ENCODE measurements around the gene HLX.

Gene HLX

DNA sequence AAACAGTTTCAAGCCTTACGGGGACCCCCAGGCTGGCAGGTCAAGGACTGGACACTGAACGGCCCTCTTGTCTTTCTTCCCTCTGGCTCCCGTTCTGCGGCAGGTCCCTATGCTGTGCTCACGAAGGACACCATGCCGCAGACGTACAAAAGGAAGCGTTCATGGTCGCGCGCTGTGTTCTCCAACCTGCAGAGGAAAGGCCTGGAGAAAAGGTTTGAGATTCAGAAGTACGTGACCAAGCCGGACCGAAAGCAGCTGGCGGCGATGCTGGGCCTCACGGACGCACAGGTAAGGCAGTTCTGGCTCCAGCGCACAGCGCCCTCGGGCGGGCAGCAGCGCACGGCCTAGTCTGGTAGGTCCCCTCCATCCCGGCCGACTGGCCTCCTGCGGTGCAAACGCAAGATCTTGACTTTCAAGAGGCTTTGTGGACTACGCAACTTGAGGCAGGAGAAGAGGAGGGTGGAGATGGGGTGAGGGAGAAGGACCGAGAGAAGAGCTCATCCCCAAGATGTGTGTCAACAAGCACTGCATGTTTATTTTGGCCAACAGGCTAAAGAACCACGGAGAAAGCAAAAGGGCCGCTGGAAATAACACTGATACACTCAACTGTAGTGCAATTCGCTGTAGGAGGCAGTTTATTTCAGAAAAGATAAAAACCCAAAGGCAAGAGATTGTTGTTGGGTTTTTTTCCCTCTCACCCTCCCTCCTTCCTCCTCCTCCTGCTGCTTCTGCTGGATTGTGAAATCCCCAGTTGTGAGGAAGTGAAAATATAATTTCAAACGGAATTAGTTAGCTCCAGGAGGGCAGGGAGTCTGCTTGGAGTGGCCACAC, 3.0 kb downstream of the HLX start:
- no peak for DNase-seq (ENCODE audit: low spot score)

GRCh38 chr1:220884109-220884980, 5.1 kb downstream of the HLX start:
- no peak for DNase-seq (ENCODE audit: low spot score)

GRCh38 chr1:220884981-220885918, 6.0 kb downstream of the HLX start:
- no peak for DNase-seq (ENCODE audit: low spot score)

DNA sequence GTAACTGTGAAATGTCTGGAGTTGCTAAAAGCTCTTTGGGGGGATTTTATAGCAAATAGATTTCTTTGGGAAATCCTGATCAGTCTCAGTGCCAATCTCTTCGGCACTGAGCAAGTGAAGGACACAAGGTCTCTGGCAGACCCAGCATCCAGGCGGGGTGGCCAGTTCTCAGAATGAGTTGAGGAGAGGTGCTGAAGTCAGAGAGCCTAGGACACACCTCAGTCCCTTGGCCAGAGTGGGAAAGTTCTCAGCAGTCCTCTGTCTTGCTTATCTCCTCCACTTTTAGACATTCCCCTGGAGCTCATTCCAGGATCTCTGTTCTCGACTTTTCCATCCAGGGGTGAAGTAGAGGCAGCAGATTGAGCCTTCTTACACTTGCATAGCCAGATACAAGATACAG, 6.7 kb downstream of the HLX start:
- DNase-seq (ENCODE audit: low spot score), result no peak

GRCh38 chr1:220886470-220887201, 7.4 kb downstream of the HLX start:
- no peak for DNase-seq (ENCODE audit: low spot score)

DNA sequence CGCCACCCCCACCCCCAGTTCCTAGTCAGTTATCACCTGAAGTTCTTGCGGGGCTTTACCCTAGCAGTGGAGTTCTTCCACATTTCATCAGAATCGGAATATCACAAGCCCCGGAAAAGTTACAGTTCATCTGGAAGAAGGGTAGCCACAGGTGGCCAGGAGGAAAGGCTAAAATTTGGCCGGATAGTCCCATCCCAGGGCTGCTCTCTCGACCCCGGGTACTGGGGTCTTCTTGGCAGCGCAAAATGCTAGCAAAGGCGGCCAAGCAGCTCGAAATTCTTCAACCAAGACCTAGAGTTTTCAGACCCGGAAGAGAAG, 7.9 kb downstream of the HLX start:
- DNase-seq (ENCODE audit: low spot score), result no peak

DNA sequence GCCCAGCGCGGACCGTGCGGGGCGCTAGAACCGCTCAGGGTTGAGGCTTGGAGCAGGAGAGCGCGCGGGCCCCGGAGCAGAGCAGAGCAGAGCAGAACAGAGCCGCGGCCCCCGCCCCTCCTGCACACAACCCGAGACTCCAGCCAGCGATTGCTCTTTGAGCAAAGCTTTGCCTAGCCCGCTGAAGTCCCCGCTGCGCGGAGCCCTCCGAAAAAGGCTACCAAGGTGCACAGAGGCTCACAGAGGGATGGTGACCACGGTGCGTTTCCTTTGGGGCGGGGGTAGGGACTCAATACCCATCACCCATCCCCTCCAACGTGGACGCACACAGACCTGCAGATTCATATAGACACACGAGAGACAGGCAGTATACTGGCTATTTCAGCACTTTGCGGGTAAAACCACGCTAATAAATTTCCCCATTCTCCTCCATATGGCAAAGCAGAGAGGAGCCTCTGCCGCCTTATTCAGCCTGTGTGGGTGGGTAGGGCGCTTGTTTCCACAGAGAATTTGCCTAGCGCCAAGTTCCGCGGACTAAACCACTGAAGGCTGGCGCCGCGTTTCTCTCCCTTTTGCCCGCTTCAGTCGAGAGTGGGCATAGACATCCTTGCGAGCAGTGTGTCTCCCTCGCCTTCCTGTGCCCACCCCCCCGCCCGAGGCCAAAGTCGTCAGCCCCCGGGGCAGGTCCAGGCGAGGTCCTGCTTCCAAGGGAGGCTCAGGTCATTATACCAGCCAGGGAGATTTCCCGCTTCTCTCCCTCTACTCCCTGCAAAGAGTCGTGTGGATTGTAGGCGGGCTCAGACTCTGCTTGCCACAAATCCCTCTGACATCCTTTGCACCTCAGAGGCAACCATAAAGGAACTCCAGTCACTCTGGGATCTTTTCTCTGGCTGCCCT, 8.5 kb downstream of the HLX start:
- no peak for DNase-seq (ENCODE audit: low spot score)

DNA sequence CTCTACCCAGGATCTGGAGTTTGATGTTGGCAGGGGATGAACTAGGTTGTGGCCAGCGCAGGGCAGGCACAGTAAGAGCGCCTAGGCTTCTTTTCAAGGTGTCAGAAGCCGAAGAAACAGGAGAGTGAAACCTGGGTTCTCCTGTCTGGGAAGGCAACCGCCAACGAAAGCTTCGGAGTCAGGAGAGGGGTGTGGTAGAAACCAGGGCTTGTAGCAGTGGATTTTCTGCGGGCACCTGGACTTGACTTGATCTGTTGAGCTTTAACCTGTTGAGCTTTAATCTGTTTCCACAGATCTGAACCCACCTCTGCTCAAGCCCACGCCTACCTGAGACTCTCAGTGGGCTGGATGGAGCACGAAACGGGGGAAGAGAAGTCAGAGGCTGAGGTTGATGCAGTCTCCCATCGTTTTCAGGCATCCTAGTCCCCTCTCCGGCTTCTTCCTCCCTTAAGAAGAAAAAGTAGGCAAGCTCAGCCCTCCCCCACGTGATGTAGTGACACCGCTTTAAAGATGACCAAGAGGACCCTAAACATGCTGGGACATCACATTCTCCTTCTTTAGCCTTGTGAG, 9.3 kb downstream of the HLX start:
- DNase-seq (ENCODE audit: low spot score), result no peak

- no peak for DNase-seq (ENCODE audit: low spot score)
Observed at GRCh38 chr1:220889333-220889732, 10.1 kb downstream of the HLX start.

DNA sequence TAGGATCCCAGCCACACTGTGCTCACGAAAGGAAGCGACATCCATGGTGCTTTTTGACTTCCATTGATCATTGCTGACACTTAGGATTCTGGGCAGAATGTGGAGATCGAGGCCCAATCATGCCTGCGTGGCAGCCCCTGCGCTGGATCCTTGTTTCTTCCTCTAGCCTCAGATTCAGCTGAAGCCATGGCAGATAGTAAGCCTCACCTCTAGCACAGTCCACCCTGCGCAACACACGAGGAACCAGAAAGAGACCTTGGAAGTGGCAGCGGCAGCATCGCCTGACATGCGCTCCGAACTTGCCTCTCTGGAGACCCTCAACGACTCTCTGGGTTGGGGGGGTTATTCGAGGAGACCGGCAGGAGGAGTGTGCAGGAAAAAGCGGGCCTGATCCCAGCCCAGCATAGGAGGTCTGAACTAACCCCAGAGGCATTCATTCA, 10.6 kb downstream of the HLX start:
- DNase-seq (ENCODE audit: low spot score), result no peak

DNA sequence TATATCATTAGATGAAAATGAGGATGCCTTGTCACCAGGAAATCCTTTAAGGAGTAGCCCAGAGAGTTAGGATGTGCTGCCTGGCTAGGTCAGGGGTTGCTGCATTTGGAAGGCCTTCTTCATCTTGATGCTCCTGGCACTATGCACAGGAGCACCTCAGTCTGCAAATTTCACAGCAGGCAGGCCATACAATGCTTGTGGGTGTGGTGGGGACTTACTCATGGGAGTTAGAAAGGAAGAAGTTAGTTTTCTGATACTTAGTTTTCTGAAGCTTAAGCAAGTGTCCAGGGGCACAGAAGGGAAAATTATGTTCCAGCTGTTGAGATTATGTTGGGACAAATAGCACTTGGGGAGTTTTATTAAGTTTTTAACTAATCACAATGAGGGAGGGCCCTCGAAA, 11.4 kb downstream of the HLX start:
- DNase-seq (ENCODE audit: low spot score), result no peak

- no peak for DNase-seq (ENCODE audit: low spot score)
Observed at GRCh38 chr1:220891224-220892085, 12.2 kb downstream of the HLX start.

DNA sequence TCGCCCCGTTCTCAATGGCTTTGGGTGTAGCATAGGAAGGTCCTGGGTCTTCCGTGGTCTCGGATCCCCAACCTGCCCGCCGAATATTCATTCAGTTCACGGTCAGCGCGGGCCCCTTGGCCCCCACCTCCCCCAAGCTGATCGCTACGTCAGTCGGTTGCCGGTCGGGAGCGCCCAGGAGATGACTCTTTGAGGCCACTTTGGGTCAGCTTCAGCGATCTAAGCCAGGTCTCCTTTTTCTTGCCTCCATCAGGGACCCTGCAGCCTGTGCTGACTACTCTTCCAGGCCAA, 12.8 kb downstream of the HLX start:
- no peak for DNase-seq (ENCODE audit: low spot score)

- DNase-seq (ENCODE audit: low spot score), result no peak
Observed at GRCh38 chr1:220892997-220893700, 13.9 kb downstream of the HLX start.

- no peak for DNase-seq (ENCODE audit: low spot score)
Observed at GRCh38 chr1:220893701-220894024, 14.4 kb downstream of the HLX start.

- no peak for DNase-seq (ENCODE audit: low spot score)
Observed at GRCh38 chr1:220894025-220894923, 15.0 kb downstream of the HLX start.

GRCh38 chr1:220894924-220895256, 15.6 kb downstream of the HLX start:
- no peak for DNase-seq (ENCODE audit: low spot score)

DNA sequence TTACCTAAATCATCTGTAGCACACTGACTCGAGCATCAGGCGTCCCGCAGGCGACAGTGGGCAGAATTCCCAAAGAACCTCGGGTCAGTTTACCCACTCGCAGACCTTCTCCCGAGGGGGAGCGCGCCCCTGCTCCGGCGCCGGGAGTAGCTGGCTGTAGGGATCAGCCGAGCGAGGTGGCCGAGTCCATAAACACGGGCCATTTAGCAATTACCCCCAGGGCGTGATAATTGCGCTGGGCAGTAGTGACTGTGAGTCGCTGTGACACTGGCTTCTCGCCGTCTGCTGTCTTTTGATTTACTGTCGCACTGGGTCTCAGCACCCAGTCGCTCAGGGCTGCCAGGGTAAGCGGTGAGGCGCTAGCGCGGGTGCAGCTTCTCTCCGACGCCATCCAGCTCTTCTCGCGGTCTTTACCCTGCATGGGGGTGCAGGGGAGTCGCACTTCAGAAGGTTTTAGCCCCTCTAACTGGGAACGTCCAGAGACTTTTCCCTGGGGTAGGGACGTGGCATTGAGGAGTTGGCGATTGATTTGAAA, 16.2 kb downstream of the HLX start:
- DNase-seq (ENCODE audit: low spot score), result no peak

All from germinal center (tissue), 1 donor.